Activated CD8-positive, alpha-beta T cell treated with anti-CD3 and anti-CD28 coated beads, Interleukin-2, amount 10 ng/mL, durations not matched to agents 7 days and 5 days (primary cell): ENCODE results near the gene TRA2B. TPM values are rescaled to one million over a fixed set of nuclear protein-coding genes. Genes with fewer than 3 reads are reported as not detected.
A peak's percentile ranks its signal among the peaks of the same experiment; 100 is the strongest.

Source experiments
- ATAC-seq: fragments of 150-1000 bp; cut with Tn5 transposase; one replicate; pipeline ENCODE4 v1.10.0; 2021; ENCODE audit warnings: moderate library complexity
- CTCF ChIA-PET: fragments of 350-600 bp; sonication (Branson Sonifier 250); formaldehyde crosslinking; loops from one replicate; lab custom pipeline; 2021; ENCODE audit warnings: antibody characterized with exemption; lab: Charles Lee
- POLR2A ChIA-PET: fragments of 350-600 bp; sonication (Branson Sonifier 250); formaldehyde crosslinking; loops from one replicate; lab custom pipeline; 2021; ENCODE audit warnings: antibody characterized with exemption; lab: Charles Lee
- DNase-seq: peaks from one replicate; pipeline ENCODE4 v3.0.0-alpha.2; 2020
- H3K27ac Mint-ChIP-seq: one replicate; pipeline ENCODE4 v1.8.0; 2021; ENCODE audit warnings: mild to moderate bottlenecking, mixed read lengths
- H3K27me3 Mint-ChIP-seq: one replicate; pipeline ENCODE4 v1.8.0; 2021; ENCODE audit warnings: low read depth, mixed read lengths
- H3K36me3 Mint-ChIP-seq: one replicate; pipeline ENCODE4 v1.8.0; 2021; ENCODE audit warnings: low read depth, mixed read lengths
- H3K4me1 Mint-ChIP-seq: one replicate; pipeline ENCODE4 v1.8.0; 2021; ENCODE audit warnings: low read depth, mixed read lengths
- H3K4me3 Mint-ChIP-seq: one replicate; pipeline ENCODE4 v1.8.0; 2021; ENCODE audit warnings: mild to moderate bottlenecking, mixed read lengths
- H3K9me3 Mint-ChIP-seq: one replicate; pipeline ENCODE4 v1.8.0; 2022; ENCODE audit warnings: mixed read lengths; ENCODE audit not compliant: insufficient read depth
- total RNA-seq, 2 experiments: library from RNA; stranded (reverse); gene quantifications; one replicate each; pipeline ENCODE4 v1.2.3, GENCODE V29; 2021

TRA2B gene
- total RNA-seq, 2 experiments from 2014 or later, result 271 to 277 TPM

DNA sequence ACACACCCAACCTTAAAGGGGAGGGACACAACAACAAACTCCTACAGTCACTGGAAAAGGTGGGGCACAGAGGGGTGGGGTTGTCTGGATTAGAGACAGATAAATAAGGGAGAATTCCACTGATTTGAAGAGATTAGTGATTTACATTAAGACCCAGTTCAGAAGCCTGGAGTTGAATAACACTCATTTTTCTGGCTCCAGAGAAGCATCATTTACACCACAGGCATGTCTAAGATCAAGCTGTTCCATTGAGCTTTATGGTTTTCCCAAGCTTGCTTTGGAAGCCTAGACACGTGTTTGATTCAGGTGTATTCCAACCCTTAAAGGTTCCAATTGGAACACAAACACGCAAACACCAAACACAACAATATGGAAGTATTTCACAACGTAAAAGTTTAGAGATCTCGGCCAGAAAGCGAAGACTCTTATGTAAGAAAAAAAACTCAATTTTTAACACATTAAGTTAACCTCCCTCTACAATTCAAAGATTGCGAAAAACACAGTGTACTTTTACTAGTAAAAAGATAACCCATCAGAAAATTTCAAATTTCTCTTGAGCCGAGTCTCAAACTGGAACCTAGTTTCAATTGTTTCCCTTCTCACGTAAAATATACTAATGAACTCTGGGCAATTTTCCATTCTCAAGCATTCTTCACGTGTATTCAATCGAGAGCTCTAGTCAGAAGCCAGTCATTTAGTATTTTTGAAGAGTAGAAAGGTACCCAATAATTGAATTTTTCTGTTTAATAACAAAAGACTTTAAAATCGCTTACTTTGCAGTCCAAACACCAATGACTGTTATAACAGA is 2.1 kb downstream of the TRA2B start:
- Mint-ChIP-seq H3K9me3 (no peaks in the 10 kb centered on the region), H3K4me3 (peak overlapping the region; percentile 100), H3K4me1 (peaks cover 40% of the 10 kb centered on the region), H3K27me3 (peaks cover 7% of the 10 kb centered on the region), H3K27ac (peak overlapping the region; percentile 100), H3K36me3 (peaks cover 66% of the 10 kb centered on the region)
- ATAC-seq (no peak), DNase-seq (no peak)
- ChIA-PET CTCF (interaction anchor here (0.7 to 2.5 kb wide), 7 partner anchors 8 to 488 kb away, joined by 3 to 13 read pairs (median 4); no protein-coding TSS in a partner anchor), POLR2A (interaction anchor here (0.5 to 3.5 kb wide), 7 partner anchors 9 to 993 kb away, joined by 3 to 107 read pairs (median 19); partner anchors contain the start of genes DNAJB11, EIF4A2 and TBCCD1)

DNA sequence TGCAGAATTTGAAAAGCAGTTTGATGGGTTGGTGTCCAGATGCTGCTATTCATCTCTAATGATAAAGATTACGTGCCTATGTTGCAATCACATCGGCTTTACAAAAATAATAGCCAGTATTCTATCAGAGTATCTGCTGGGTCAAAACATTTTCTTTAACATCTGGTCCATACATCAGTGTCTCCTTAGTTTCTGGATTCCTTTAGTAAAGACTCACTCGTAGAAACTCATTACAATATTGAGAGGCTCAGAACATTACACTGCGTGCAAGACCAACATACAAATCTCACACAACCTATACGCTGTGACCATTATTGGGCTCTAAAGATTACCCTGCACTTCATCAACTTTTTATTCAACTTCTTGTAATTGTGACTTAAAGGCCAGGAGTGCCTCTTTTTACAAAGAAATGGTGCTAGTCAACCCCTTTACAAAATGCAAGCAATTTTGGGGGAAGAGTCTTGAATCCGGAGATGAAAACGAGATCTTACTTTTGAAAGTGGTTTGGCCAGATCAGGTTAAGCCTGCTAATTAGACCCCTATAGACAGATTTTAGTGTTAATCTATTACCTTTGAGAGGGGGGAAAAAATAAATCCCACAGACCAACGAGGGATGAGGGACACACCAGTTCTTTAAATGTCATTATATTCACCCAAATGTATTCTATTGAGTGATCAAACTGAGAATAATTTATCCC is 2.9 kb downstream of the TRA2B start:
- Mint-ChIP-seq H3K36me3 (peaks cover 74% of the 10 kb centered on the region), H3K27me3 (peaks cover 4% of the 10 kb centered on the region), H3K9me3 (no peaks in the 10 kb centered on the region), H3K4me1 (peaks cover 48% of the 10 kb centered on the region), H3K4me3 (peak overlapping the region; percentile 100), H3K27ac (peak overlapping the region; percentile 100)
- POLR2A ChIA-PET, result interaction anchor here (0.7 to 3.5 kb wide), 4 partner anchors 8 to 849 kb away, joined by 3 to 107 read pairs (median 31); partner anchors contain the start of gene EIF4A2
- DNase-seq (no peak), ATAC-seq (no peak)
- CTCF ChIA-PET, result interaction anchor here (1.3 to 1.4 kb wide), 2 partner anchors 9 kb away, joined by 4 to 15 read pairs; no protein-coding TSS in a partner anchor

DNA sequence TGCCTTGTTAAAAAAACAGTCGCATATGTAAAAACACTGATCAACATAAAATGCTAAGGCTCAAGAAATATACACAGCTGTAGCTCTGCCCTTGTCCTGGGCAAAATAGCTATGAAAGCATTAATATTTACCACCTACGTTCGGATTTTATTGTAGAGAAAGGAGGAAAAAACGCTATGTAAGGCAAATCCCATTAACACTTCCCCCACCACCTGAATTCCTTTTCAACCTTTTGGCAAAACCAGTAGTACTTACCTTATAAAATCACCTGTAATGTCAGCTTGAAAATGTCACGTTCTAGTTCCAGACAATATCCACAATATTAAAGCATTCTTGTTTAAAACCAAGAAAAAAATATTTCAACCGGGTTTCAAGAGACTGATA is 3.6 kb downstream of the TRA2B start:
- peaks cover 53% of the 10 kb centered on the region for H3K4me1 Mint-ChIP-seq
- DNase-seq, result no peak
- peak overlapping the region; percentile 100 for H3K4me3 Mint-ChIP-seq
- peaks cover 82% of the 10 kb centered on the region for H3K36me3 Mint-ChIP-seq
- CTCF ChIA-PET, result interaction anchor here (1.3 to 1.8 kb wide), 2 partner anchors 10 kb away, joined by 6 to 15 read pairs; no protein-coding TSS in a partner anchor
- no peaks in the 10 kb centered on the region for H3K9me3 Mint-ChIP-seq
- peak overlapping the region; percentile 70 for H3K27ac Mint-ChIP-seq
- ATAC-seq, result no peak
- POLR2A ChIA-PET, result no interaction called here
- no peaks in the 10 kb centered on the region for H3K27me3 Mint-ChIP-seq

DNA sequence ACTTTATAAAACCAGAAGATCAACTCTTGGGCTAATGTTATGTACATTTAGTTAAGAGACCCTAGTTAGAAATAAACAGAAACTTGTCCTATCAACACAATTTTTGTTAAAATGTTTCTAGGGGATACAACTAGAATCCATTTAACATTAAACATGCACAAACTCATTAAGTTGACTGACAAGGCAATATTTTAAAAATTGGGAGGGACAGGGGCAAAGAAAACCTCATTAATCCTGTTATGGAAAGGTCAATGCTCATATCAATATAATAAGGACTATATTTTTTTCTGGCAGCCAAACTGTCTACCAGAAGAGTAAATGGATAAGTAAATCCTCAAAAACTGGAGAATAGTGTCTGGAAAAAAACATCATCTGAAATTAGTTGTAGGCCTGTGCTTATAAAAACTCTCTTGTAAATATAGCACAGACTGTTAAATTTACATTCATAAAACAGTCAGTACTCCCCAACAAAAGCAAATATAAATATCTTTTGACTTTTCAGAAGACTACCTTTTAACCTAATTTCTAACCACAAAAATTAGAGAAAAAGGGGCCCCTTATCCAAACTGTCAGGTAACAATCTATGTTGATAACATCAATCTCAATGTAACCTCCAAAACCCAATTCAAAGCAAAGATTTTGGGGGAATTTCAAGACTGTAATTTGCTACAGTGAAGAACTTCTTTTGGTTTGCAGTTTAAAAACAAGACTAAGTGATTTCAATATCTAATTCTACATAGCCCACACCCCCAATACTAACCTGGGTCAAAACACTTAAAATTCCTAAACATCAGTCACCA is 4.2 kb downstream of the TRA2B start:
- CTCF ChIA-PET, result interaction anchor here (1.3 to 8.9 kb wide), 3 partner anchors 9 to 10 kb away, joined by 6 to 98 read pairs (median 15); no protein-coding TSS in a partner anchor
- peaks cover 87% of the 10 kb centered on the region for H3K36me3 Mint-ChIP-seq
- H3K27ac Mint-ChIP-seq, result peak overlapping the region; percentile 70
- POLR2A ChIA-PET, result no interaction called here
- H3K4me3 Mint-ChIP-seq, result peak overlapping the region; percentile 100
- no peak for ATAC-seq
- H3K27me3 Mint-ChIP-seq, result no peaks in the 10 kb centered on the region
- peaks cover 59% of the 10 kb centered on the region for H3K4me1 Mint-ChIP-seq
- H3K9me3 Mint-ChIP-seq, result no peaks in the 10 kb centered on the region
- DNase-seq, result no peak

DNA sequence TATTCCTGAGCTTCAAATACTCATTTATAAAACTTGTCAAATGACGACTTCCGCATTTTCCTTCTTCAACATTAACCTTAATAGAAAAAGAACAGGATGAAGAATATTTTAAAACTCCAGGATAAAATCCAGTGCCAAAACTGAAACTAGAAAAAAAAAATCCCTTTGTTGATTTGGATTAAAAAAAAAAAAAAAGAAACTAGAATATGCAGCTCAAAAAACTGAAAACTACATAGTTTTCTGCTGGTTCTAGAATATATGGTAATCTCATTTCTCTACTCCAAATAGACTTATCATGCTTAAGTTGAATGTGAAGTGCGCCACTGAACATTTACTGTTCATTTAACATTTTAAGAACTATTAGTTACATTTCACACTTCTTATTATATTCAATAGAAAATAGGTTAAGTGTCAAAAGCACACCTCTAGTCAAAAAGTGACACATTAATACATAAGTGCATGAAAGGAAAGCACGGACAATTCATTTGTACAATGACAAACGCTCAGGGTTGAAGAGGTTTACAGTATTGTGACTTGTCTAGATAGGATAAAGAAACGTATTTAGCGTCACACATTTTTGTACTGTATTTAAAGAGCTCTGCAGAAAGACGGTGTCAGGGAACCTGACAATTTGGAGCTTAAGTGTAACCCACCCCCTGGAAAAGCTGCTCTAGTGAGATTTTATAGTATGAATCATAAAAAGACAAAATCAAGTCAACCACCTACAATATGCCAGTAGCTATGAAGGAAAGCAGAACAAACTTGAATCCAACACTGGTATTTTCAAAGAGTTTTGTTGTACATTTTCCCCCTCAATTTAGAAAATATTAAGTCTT is 5.8 kb downstream of the TRA2B start:
- peak overlapping the region; percentile 79 for H3K27ac Mint-ChIP-seq
- H3K4me1 Mint-ChIP-seq, result peaks cover 70% of the 10 kb centered on the region
- H3K4me3 Mint-ChIP-seq, result peak overlapping the region; percentile 100
- DNase-seq (no peak), ATAC-seq (no peak)
- POLR2A ChIA-PET, result interaction anchor here (1.5 to 1.9 kb wide), 3 partner anchors 10 to 852 kb away, joined by 5 to 7 read pairs (median 6); partner anchors contain the start of gene EIF4A2
- H3K36me3 Mint-ChIP-seq, result peaks cover 91% of the 10 kb centered on the region
- CTCF ChIA-PET, result interaction anchor here (0.7 to 8.9 kb wide), 3 partner anchors 10 to 665 kb away, joined by 3 to 98 read pairs (median 4); no protein-coding TSS in a partner anchor
- H3K27me3 Mint-ChIP-seq, result no peaks in the 10 kb centered on the region
- H3K9me3 Mint-ChIP-seq, result no peaks in the 10 kb centered on the region

DNA sequence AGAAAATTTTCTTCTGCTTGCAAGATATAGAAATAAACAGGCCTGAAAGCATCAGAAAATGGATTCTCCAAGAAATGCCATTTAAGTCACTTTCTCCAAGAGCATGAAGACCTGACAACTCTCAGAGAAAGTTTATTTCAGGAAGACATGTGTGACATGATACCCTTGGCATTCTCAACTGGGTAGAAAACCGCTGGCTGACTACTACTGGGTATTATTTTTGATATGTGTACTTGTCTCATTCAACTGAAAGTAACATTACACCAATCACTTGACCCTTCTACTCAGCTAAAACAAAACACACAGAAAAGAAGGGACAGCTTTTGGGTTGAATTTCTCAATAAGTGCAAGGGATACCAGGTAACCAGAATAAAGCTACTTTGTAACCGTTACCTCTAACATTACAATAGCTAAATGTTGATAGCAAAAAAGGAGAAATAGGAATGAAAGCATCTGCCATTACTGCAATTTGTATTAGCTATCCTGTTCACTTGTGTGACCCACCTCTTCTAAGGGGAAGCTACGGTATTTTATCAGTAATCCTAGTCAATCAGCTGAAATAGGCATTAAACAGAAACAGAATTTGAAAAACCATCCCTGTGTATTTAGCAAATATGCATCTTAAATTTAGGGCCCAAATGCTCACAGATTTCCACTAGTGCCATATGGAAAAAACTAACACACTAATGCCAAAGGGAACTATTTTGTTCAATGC is 7.3 kb downstream of the TRA2B start:
- peak overlapping the region; percentile 53 for H3K27ac Mint-ChIP-seq
- no peaks in the 10 kb centered on the region for H3K27me3 Mint-ChIP-seq
- CTCF ChIA-PET, result interaction anchor here (0.6 to 8.9 kb wide), 2 partner anchors 13 to 873 kb away, joined by 4 to 98 read pairs; no protein-coding TSS in a partner anchor
- H3K9me3 Mint-ChIP-seq, result no peaks in the 10 kb centered on the region
- ATAC-seq (no peak), DNase-seq (no peak)
- peak overlapping the region; percentile 100 for H3K4me3 Mint-ChIP-seq
- POLR2A ChIA-PET, result interaction anchor here (0.7 to 1.2 kb wide), 4 partner anchors 8 to 638 kb away, joined by 3 to 5 read pairs (median 4); partner anchors contain the start of gene SENP2
- peaks cover 84% of the 10 kb centered on the region for H3K4me1 Mint-ChIP-seq
- peaks cover 90% of the 10 kb centered on the region for H3K36me3 Mint-ChIP-seq

DNA sequence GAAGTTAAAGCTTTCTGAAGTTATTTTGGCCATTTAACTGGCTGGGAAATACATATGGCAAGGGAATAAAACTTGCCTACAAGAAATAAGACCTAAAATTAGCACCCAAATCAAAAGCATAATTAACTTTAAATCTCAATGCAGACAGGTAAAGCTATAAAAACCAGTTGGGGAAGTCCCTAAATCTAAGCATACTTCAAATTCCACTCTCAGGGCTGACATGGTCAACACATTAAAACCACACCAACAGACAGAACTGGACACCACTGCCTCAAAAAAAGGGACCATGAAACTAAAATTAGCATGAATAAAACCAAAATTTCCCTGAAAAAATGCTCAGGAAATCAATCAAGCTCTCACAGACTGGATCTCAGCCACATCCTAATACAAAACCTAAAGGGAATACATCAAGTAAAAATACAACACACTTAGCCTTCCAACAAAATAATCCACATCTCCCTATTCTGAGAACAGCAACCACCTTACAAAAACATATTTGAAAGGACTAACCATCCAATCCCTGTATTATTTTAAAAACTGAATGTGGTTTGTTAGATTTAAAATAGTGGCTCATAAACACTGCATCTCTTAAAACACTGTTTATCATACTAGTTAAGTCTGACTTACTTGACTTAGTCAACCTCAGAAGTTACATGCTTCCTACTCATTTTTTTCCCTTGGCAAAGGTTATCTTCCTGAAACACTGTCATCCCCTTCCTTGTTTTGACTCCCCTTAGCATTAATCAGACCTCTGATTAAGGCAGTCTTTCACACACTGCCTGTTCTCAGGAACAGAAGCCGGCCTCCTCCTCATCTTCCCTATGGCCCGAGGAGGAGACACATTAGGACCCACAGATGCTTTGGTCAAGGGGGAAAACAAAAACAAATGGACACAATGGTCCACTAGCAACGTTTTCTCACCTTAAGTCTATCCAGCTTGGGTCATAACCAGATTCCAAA is 8.3 kb downstream of the TRA2B start:
- ChIA-PET CTCF (interaction anchor here (2.1 to 8.9 kb wide), 2 partner anchors 8 to 14 kb away, joined by 13 to 98 read pairs; partner anchors contain the start of gene TRA2B), POLR2A (interaction anchor here (0.7 to 6.5 kb wide), 5 partner anchors 7 to 640 kb away, joined by 3 to 107 read pairs (median 4); partner anchors contain the start of gene TRA2B)
- no peaks in the 10 kb centered on the region for H3K9me3 Mint-ChIP-seq
- peak overlapping the region; percentile 100 for H3K4me3 Mint-ChIP-seq
- H3K4me1 Mint-ChIP-seq, result peaks cover 92% of the 10 kb centered on the region
- peaks cover 91% of the 10 kb centered on the region for H3K36me3 Mint-ChIP-seq
- DNase-seq, result no peak
- peak overlapping the region; percentile 26 for H3K27ac Mint-ChIP-seq
- no peaks in the 10 kb centered on the region for H3K27me3 Mint-ChIP-seq
- no peak for ATAC-seq

DNA sequence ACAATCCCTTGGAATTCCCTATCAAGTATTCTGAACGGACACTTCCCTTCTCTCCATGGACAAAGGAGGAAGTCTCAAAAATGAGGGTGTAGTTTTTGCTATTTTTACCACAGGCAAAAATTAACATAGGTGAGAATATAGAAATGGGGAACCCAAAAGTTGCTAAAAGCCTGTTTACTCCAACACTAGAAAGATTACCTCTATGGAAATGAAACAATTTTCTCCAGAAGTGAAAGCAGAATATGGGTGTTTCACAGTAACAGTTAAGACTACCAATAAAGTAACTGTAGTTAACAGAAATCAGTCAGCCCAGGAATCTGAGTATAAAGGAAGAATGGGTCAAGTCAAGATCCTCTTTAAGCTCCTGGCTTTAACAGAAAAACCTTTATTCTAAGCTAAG is 9.3 kb downstream of the TRA2B start:
- DNase-seq (no peak), ATAC-seq (peak; percentile 14)
- peak overlapping the region; percentile 100 for H3K4me3 Mint-ChIP-seq
- peaks cover 92% of the 10 kb centered on the region for H3K36me3 Mint-ChIP-seq
- peaks cover 90% of the 10 kb centered on the region for H3K4me1 Mint-ChIP-seq
- ChIA-PET CTCF (interaction anchor here (1.2 to 8.9 kb wide), 4 partner anchors 9 to 268 kb away, joined by 4 to 98 read pairs (median 9); partner anchors contain the start of gene TRA2B), POLR2A (interaction anchor here (0.7 to 6.5 kb wide), 4 partner anchors 8 to 641 kb away, joined by 4 to 107 read pairs (median 12); partner anchors contain the start of gene TRA2B)
- H3K9me3 Mint-ChIP-seq, result no peaks in the 10 kb centered on the region
- H3K27me3 Mint-ChIP-seq, result no peaks in the 10 kb centered on the region
- peak overlapping the region; percentile 70 for H3K27ac Mint-ChIP-seq
